ENCODE results near the gene TNFRSF11A. TPM values are rescaled to one million over a fixed set of nuclear protein-coding genes. Genes with fewer than 3 reads are reported as not detected.

The TNFRSF11A gene
- total RNA-seq, 1 donor from 2014 or later, result 0.19 TPM

- DNase-seq (ENCODE audit: extremely low spot score, unreplicated experiment), result no peak
- no peak overlapping the region for H3K4me3 Mint-ChIP-seq (ENCODE audit: unreplicated experiment)
- no peak overlapping the region for H3K27ac Mint-ChIP-seq (ENCODE audit: unreplicated experiment)
- H3K9me3 Mint-ChIP-seq (ENCODE audit: unreplicated experiment), result no peaks in the 10 kb centered on the region
- peaks cover 23% of the 10 kb centered on the region for H3K4me1 Mint-ChIP-seq (ENCODE audit: unreplicated experiment)
- no peak for TF ChIP-seq CTCF (IDR thresholded peaks at IDR 0.05)
- H3K36me3 Mint-ChIP-seq (ENCODE audit: unreplicated experiment), result no peaks in the 10 kb centered on the region
- peaks cover 55% of the 10 kb centered on the region for H3K27me3 Mint-ChIP-seq (ENCODE audit: unreplicated experiment)
Measured at GRCh38 chr18:62328586-62329525, 3.7 kb downstream of the TNFRSF11A start.

GRCh38 chr18:62329691-62330454, 4.8 kb downstream of the TNFRSF11A start:
- Mint-ChIP-seq H3K27ac (ENCODE audit: unreplicated experiment) (no peak overlapping the region), H3K4me3 (ENCODE audit: unreplicated experiment) (no peak overlapping the region), H3K4me1 (ENCODE audit: unreplicated experiment) (peaks cover 19% of the 10 kb centered on the region), H3K27me3 (ENCODE audit: unreplicated experiment) (peaks cover 46% of the 10 kb centered on the region), H3K9me3 (ENCODE audit: unreplicated experiment) (no peaks in the 10 kb centered on the region), H3K36me3 (ENCODE audit: unreplicated experiment) (no peaks in the 10 kb centered on the region)
- DNase-seq (ENCODE audit: extremely low spot score, unreplicated experiment), result no peak
- TF ChIP-seq CTCF (IDR thresholded peaks at IDR 0.05), result no peak

DNA sequence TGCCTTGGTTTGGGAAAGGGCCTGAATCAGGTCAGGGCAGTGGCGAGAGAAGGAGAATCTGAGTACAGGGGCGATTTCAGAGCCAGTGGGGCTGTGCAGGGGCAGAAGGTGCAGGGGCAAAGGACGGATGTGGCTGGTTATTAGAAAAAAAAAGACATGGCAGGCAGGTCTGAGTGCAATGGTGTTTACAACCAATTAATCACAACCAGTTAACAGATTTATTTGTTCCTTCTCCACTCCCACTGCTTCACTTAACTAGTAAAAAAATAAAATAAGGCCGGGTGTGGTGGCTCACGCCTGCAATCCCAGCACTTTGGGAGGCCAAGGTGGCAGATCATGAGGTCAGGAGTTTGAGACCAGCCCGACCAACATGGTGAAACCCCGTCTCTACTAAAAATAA, 5.5 kb downstream of the TNFRSF11A start:
- H3K27me3 Mint-ChIP-seq (ENCODE audit: unreplicated experiment), result peaks cover 44% of the 10 kb centered on the region
- H3K4me1 Mint-ChIP-seq (ENCODE audit: unreplicated experiment), result peaks cover 17% of the 10 kb centered on the region
- no peak for DNase-seq (ENCODE audit: extremely low spot score, unreplicated experiment)
- H3K9me3 Mint-ChIP-seq (ENCODE audit: unreplicated experiment), result no peaks in the 10 kb centered on the region
- no peak for TF ChIP-seq CTCF (IDR thresholded peaks at IDR 0.05)
- H3K27ac Mint-ChIP-seq (ENCODE audit: unreplicated experiment), result no peak overlapping the region
- H3K4me3 Mint-ChIP-seq (ENCODE audit: unreplicated experiment), result no peak overlapping the region
- H3K36me3 Mint-ChIP-seq (ENCODE audit: unreplicated experiment), result no peaks in the 10 kb centered on the region

DNA sequence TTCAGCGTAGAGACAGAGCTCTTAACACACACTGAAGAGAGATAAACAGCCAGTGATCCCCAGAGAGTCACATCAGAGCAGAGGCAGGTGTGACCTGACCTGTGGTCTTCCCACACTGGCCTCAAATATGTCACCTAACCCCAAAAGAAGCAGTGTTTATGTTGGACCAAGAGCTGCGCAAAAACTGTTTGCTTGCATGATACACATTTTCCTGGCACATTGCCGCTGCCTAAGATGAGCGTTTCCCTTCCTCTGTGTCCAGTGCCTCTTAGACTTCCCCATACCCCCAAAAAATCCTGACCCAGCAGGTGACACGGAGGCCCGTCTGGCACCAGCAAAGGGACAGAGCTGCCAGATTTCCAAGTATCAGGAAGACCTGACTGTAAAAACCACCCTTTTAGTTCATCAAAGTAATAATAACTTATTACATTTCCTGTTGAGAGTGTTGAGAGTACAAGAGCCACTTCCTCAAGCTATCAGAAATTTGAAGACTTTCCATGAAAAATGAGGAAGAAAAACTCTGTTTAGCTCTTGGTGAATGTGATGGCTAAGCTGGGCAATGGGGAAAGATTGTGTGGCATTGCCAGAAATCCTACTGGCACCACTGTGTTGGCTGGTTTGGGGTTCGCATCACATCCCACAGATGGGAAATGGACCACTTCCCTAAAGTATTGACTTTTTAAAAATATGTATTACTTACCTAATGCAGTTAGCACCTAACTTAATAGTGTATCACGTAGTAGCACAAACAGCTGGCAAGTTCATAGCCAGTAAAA, 6.7 kb downstream of the TNFRSF11A start:
- TF ChIP-seq CTCF (IDR thresholded peaks at IDR 0.05), result no peak
- no peak overlapping the region for H3K4me3 Mint-ChIP-seq (ENCODE audit: unreplicated experiment)
- H3K4me1 Mint-ChIP-seq (ENCODE audit: unreplicated experiment), result peaks cover 10% of the 10 kb centered on the region
- H3K36me3 Mint-ChIP-seq (ENCODE audit: unreplicated experiment), result no peaks in the 10 kb centered on the region
- H3K9me3 Mint-ChIP-seq (ENCODE audit: unreplicated experiment), result no peaks in the 10 kb centered on the region
- peaks cover 43% of the 10 kb centered on the region for H3K27me3 Mint-ChIP-seq (ENCODE audit: unreplicated experiment)
- DNase-seq (ENCODE audit: extremely low spot score, unreplicated experiment), result no peak
- H3K27ac Mint-ChIP-seq (ENCODE audit: unreplicated experiment), result no peak overlapping the region

Data from osteocyte (in vitro differentiated cells).